Gastroesophageal sphincter (tissue), 4 donors: ENCODE data around the gene EHBP1. TPM values are rescaled to one million over a fixed set of nuclear protein-coding genes. Genes with fewer than 3 reads are reported as not detected.

Experiments
- ATAC-seq: fragments of 150-250 bp; one replicate; pipeline ENCODE4 v1.9.1; 2016; ENCODE audit warnings: mild to moderate bottlenecking, moderate library complexity
- H3K27ac ChIP-seq, 4 donors: fragments of 200-600 bp; sonication (generic) in 3 of 4; 1 replicate in 3 of 4; 2 replicates in 1 of 4; pipeline ENCODE4 v1.5.1; 2016 to 2019
- H3K27me3 ChIP-seq: fragments of 200-600 bp; sonication (generic); one replicate; pipeline ENCODE4 v1.5.1; 2019
- H3K36me3 ChIP-seq, 2 donors: fragments of 200-600 bp; sonication (generic); one replicate each; pipeline ENCODE4 v1.5.1; 2019; ENCODE audit warnings: control low read depth in 1 of 2
- H3K4me1 ChIP-seq, 3 donors: fragments of 200-600 bp; sonication (generic); 1 replicate in 2 of 3; 2 replicates in 1 of 3; pipeline ENCODE4 v1.5.1; 2016 to 2019; ENCODE audit warnings: control low read depth in 2 of 3
- H3K4me3 ChIP-seq, 2 donors: fragments of 200-600 bp; sonication (generic); one replicate each; pipeline ENCODE4 v1.5.1; 2019; ENCODE audit warnings: mild to moderate bottlenecking in 1 of 2, moderate library complexity in 1 of 2
- H3K9me3 ChIP-seq, 3 donors: fragments of 200-600 bp; sonication (generic); one replicate each; pipeline ENCODE4 v1.5.1; 2017 to 2019; ENCODE audit warnings: control low read depth in 2 of 3
- CTCF ChIP-seq, 4 experiments: fragments of 200-600 bp in 2 of 4; fragments of 450-650 bp in 2 of 4; sonication (generic) in 1 of 4; IDR thresholded peaks; one replicate each; pipeline ENCODE4 v1.5.1; 2017 to 2019; ENCODE audit warnings: antibody characterized with exemption in 4 of 4, mild to moderate bottlenecking in 2 of 4, moderate library complexity in 2 of 4
- EP300 ChIP-seq: sonication (generic); formaldehyde crosslinking; IDR thresholded peaks from one replicate; pipeline ENCODE4 v1.6.1; 2017; ENCODE audit warnings: antibody characterized with exemption, mild to moderate bottlenecking
- POLR2A ChIP-seq, 2 donors: fragments of 450-650 bp; IDR thresholded peaks; one replicate each; pipeline ENCODE4 v1.6.1; 2017; ENCODE audit warnings: antibody characterized with exemption in 2 of 2, mild to moderate bottlenecking in 2 of 2, moderate library complexity in 1 of 2
- POLR2AphosphoS5 ChIP-seq: sonication (generic); formaldehyde crosslinking; IDR thresholded peaks from one replicate; pipeline ENCODE4 v1.6.1; 2017; ENCODE audit warnings: antibody characterized with exemption
- WGBS, 2 donors: methylation state at CpG; one replicate each; pipeline ENCODE4 v1.1.5; 2018; ENCODE audit warnings: low coverage in 1 of 2; 5-methylcytosine and 5-hydroxymethylcytosine counted together
- total RNA-seq, 4 donors: library from RNA; depleted of rRNA; stranded (reverse); fragments of >200 nt; gene quantifications; one replicate each; pipeline ENCODE4 v1.1.0, GENCODE V29; 2016

Gene EHBP1
- total RNA-seq, 4 donors from 2014 or later: 82.4 to 159 (median 146) TPM

- WGBS, 2 donors: 84 to 100% methylated on average over 2 of the region's 2 CpGs
- TF ChIP-seq POLR2AphosphoS5 (no peak), CTCF (IDR thresholded peaks at IDR 0.05) (no peak)
- no peaks in the 10 kb centered on the region for H3K9me3 ChIP-seq
- no peak overlapping the region for H3K4me3 ChIP-seq
- H3K36me3 ChIP-seq: no peaks in the 10 kb centered on the region
- H3K4me1 ChIP-seq: no peaks in the 10 kb centered on the region
- ATAC-seq: no peak
- H3K27me3 ChIP-seq: no peaks in the 10 kb centered on the region
- H3K27ac ChIP-seq: no peak overlapping the region
Measured at GRCh38 chr2:62685256-62685655, 20.3 kb upstream of the EHBP1 start.

- H3K4me1 ChIP-seq: no peaks in the 10 kb centered on the region
- TF ChIP-seq POLR2AphosphoS5 (no peak), POLR2A (IDR thresholded peaks at IDR 0.05) (no peak), EP300 (no peak), CTCF (IDR thresholded peaks at IDR 0.05) (no peak)
- WGBS, 2 donors: 53 to 81% methylated on average over 3 to 4 of the region's 4 CpGs
- H3K36me3 ChIP-seq: no peaks in the 10 kb centered on the region
- ATAC-seq: no peak
- H3K9me3 ChIP-seq: no peaks in the 10 kb centered on the region
- H3K4me3 ChIP-seq: no peak overlapping the region
- no peak overlapping the region for H3K27ac ChIP-seq
- no peaks in the 10 kb centered on the region for H3K27me3 ChIP-seq
Measured at GRCh38 chr2:62686012-62686685, 19.4 kb upstream of the EHBP1 start.

GRCh38 chr2:62687636-62688035 lies 17.9 kb upstream of the EHBP1 start:
- Histone ChIP-seq H3K27ac (no peak overlapping the region), H3K9me3 (no peaks in the 10 kb centered on the region), H3K36me3 (no peaks in the 10 kb centered on the region), H3K4me1 (no peaks in the 10 kb centered on the region), H3K4me3 (no peak overlapping the region), H3K27me3 (no peaks in the 10 kb centered on the region)
- WGBS, 2 donors: 45 to 90% methylated on average over 1 to 2 of the region's 2 CpGs
- no peak for ATAC-seq
- TF ChIP-seq CTCF (IDR thresholded peaks at IDR 0.05) (no peak), EP300 (no peak), POLR2A (IDR thresholded peaks at IDR 0.05) (no peak), POLR2AphosphoS5 (no peak)

GRCh38 chr2:62688771-62689170 lies 16.7 kb upstream of the EHBP1 start:
- ATAC-seq: no peak
- Histone ChIP-seq H3K27me3 (no peaks in the 10 kb centered on the region), H3K9me3 (no peaks in the 10 kb centered on the region), H3K36me3 (no peaks in the 10 kb centered on the region), H3K4me3 (no peak overlapping the region), H3K27ac (no peak overlapping the region), H3K4me1 (no peaks in the 10 kb centered on the region)
- WGBS, 2 donors: 56% methylated on average over 1 of the region's 1 CpG; no CpG with 5 or more reads in 1 of the 2 donors
- no peak for TF ChIP-seq EP300
- no peak for TF ChIP-seq POLR2A (IDR thresholded peaks at IDR 0.05)
- TF ChIP-seq POLR2AphosphoS5: no peak
- TF ChIP-seq CTCF (IDR thresholded peaks at IDR 0.05): no peak

- no peak overlapping the region for H3K4me3 ChIP-seq
- WGBS, 2 donors: 20 to 100% methylated on average over 1 of the region's 2 CpGs
- ATAC-seq: no peak
Measured at GRCh38 chr2:62691186-62691585, 14.3 kb upstream of the EHBP1 start.

More at GRCh38 chr2:62691186-62691585, 14.3 kb upstream of the EHBP1 start:
- no peaks in the 10 kb centered on the region for H3K9me3 ChIP-seq
- no peak overlapping the region for H3K27ac ChIP-seq
- TF ChIP-seq POLR2A (IDR thresholded peaks at IDR 0.05) (no peak), POLR2AphosphoS5 (no peak), CTCF (IDR thresholded peaks at IDR 0.05) (no peak), EP300 (no peak)
- H3K4me1 ChIP-seq: no peaks in the 10 kb centered on the region
- no peaks in the 10 kb centered on the region for H3K36me3 ChIP-seq
- no peaks in the 10 kb centered on the region for H3K27me3 ChIP-seq
